Activated naive CD4-positive, alpha-beta T cell treated with Interleukin-2 at 50 U/mL for 16 hours (primary cell): ENCODE data around the gene EFHB.
"Not testable (repeated sequence)": the region's sequence is repeated elsewhere in the genome, so short reads cannot be mapped to it uniquely, and the experiment has no call there.

Source experiments
- DNase-seq: peaks from one replicate; pipeline ENCODE4 v3.0.0-alpha.2; 2020

EFHB gene

GRCh38 chr3:19931180-19931692, 2.8 kb downstream of the EFHB start:
- peak; percentile 40 for DNase-seq

DNA sequence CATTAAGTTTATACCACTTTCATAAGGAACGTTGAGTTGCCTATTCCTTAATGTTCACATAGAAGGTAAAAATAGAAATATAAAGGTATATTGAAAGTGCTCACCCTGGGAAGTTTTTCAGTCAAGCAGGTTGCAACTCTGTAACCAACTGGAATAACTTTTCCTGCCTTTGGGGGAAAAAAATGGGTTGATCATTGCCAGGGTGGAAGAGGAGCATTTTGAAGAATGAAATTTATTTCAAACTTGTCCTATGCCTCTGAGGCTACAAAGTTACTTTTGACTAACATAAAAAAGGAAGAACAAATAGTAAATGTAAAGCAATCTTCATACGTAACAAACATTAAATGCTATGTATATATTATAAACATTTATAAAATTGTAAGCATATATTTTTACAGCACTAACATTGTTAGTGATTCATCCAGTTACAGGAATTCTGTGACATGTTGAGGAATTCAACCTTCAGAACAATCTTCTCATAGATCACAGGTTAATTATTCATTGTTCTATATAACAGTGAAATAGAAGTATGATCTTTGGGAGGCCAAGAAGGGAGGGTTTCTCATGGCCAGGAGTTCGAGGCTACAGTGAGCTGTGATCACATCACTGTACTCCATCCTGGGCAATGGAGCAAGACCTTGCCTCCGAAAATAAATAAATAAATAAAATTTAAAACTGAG, 13.5 kb downstream of the EFHB start:
- no peak for DNase-seq

DNA sequence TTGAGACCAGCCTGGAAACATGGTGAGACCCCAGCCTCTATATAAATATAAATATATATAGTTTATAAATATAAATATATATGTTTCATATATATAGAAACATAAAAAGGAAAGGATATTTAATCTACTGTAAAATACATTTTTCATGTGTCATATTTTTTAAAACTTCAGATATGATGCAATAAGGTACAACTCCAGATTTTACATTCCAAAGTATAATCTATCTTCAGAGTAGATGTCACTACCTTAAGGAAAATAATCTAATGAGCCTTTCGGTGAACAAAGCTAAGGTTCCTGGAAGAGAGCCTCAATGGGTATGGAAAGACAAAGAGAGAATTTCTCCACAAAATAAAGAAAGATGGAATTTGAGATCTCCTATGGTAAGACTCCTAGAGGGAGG, 16.9 kb downstream of the EFHB start:
- no peak for DNase-seq

- DNase-seq, result no peak
Measured at GRCh38 chr3:19911452-19911851, 22.6 kb downstream of the EFHB start.

- DNase-seq, result no peak
Measured at GRCh38 chr3:19907523-19907922, 26.5 kb downstream of the EFHB start.

DNA sequence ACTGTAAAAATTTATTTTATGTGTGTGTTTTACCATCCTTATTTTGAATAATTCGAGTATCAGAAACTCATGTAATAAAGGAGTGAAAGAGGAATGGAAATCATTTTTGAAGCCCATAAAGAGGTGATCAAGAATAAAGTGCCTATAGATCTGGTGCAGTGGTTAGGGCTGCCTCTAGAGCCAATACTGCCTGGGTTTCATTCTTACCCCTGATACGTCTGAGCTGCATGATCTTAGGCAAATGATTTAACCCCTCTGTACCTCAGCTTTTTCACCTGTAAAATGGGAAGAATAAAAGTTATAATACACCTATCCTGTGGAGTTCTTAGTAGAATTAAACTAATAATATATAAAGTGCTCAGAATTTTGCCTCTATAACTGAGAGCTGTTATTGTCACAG, 30.4 kb downstream of the EFHB start:
- no peak for DNase-seq

- no peak for DNase-seq
Measured at GRCh38 chr3:19901918-19902317, 32.1 kb downstream of the EFHB start.

DNA sequence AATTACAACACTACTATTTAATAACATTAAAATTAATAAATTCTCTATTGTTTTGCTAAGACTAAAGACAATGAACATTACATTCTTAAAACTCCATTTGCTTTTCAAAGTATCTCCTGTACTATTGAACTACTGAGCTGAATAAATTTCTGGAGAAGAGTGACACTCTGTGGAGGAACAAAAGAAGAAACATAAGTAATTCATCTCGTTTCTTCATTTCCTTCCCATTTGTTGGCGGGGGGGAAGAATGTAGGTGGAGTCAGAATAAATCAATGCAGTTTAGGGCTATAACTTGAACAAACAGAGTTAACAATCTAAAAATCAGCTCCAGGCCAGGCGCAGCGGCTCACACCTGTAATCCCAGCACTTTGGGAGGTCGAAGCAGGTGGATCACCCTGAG, 32.7 kb downstream of the EFHB start:
- no peak for DNase-seq

- not testable (repeated sequence) for DNase-seq
Measured at GRCh38 chr3:19899833-19900232, 34.2 kb downstream of the EFHB start.

DNA sequence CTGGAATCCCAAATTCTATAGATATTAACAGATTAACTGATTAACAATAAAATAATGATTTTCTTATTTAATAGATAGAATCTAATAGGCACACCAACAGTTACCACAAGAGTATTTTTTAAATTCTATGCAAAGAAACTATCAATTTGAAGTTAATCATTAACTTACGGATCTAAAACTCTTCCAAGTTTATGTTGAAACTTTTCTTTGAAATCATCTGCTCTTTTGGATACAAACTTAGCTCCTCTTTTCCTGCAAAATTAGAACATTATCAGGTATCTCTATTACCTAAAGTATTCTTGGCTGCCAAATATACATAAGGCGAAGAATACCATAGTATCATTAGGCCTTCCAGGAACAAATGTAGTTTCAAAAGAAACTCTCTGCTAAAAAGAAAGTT, 34.8 kb downstream of the EFHB start:
- no peak for DNase-seq

GRCh38 chr3:19898721-19899120, 35.3 kb downstream of the EFHB start:
- no peak for DNase-seq

DNA sequence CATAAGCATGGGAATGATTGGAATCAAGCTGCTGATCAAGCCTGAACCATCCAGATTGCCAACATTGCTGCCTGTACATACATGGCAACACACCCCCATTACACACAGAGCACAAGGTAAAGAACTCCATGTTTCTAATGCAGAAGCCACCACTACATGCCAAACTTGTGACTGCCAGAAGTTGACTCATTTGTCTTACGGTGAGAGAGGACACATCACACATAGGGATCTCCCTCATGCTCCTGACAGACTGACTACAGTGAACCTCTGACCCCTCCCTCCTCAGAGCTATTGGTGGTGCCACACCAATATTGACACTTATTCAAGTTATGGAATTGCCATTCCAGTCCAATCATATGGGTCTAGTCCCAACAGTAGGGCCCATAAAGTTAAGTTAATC, 42.3 kb downstream of the EFHB start:
- no peak for DNase-seq

DNA sequence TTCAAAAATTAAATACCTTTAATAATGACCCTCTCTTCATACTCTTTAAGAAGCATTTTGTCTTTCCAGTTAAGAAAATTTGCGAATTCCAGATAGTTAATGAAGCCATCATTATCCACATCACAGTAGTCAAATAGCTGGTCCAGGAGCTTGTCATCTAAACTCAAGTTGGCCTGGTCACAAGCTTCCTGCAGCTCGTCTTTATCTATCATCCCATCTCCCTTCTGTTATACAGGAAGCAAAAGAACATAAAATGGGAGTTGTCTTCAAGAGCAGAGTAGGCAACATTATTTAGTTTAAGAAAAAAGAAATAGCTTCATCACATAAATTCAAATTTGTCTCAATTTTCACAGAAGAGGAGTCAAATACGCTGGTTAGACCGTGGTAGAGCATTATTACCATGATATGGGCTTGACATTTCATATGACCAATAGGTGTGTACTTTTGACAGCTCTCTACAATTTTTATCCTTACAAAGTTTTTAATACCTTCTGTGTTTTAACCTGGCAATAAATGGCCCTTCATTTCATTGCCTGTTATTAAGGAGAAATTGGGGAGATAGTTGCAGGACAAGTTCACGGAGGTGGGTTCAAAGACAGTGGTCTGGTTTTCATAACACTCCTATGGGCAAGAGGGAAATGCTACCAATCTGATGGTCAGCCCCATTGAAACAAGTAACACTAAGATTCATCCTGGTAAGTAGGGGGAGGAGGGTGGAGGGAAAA, 45.4 kb downstream of the EFHB start:
- DNase-seq, result no peak

- not testable (repeated sequence) for DNase-seq
Measured at GRCh38 chr3:19887122-19887521, 46.9 kb downstream of the EFHB start.

DNA sequence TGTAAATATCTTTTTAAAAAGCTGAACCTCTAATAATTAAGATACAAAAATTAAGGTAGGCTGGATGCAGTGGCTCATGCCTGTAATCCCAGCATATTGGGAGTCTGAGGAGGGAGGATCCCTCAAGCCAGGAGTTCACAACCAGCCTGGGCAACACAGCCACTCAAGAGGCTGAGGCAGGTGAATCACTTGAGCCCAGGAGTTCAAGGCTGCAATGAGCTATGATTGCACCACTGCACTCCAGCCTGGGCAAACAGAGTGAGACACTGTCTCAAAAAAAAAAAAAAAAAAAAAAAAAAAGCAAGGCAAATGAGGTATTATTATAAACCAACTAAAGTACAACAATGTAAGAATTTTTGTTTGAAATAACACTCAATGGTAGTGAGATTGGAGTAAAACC, 47.6 kb downstream of the EFHB start:
- no peak for DNase-seq

GRCh38 chr3:19885468-19885867, 48.5 kb downstream of the EFHB start:
- DNase-seq, result no peak

DNA sequence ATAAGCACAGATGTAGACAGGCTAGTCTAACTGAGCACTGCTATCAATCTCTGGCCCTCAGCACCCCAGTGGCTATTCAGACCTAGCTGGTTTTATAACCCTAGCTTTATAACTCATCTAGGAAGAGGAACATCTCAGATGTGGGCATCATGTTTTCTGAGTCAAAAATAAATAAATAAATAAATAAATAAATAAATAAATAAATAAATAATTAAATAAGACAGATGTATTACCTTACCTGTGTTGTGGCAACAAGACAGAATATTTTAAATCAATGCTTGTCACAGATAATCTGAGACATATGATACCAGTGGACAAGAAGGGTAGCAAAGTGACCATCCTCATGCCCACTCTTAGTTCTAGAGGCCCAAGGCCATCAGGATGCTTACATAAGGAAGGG, 52.2 kb downstream of the EFHB start:
- DNase-seq, result no peak

- no peak for DNase-seq
Measured at GRCh38 chr3:19881036-19881435, 53.0 kb downstream of the EFHB start.

- no peak for DNase-seq
Measured at GRCh38 chr3:19877656-19878055, 56.4 kb downstream of the EFHB start.

- peak; percentile 22 for DNase-seq
Measured at GRCh38 chr3:19866751-19867347, 67.2 kb downstream of the EFHB start.

DNA sequence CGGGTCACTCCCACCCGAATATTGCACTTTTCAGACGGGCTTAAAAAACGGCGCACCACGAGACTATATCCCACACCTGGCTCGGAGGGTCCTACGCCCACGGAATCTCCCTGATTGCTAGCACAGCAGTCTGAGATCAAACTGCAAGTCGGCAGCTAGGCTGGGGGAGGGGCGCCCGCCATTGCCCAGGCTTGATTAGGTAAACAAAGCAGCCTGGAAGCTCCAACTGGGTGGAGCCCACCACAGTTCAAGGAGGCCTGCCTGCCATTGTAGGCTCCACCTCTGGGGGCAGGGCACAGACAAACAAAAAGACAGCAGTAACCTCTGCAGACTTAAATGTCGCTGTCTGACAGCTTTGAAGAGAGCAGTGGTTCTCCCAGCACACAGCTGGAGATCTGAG, 78.7 kb downstream of the EFHB start:
- not testable (repeated sequence) for DNase-seq

GRCh38 chr3:19846609-19847008, 87.4 kb downstream of the EFHB start:
- DNase-seq, result not testable (repeated sequence)
